GM18861 (cell line): ENCODE results near the gene FCHSD2.
"Not testable (repeated sequence)": the region's sequence is repeated elsewhere in the genome, so short reads cannot be mapped to it uniquely, and the experiment has no call there.

Experiments used
- ATAC-seq: cut with Tn5 transposase; IDR thresholded peaks from one replicate; pipeline ENCODE4 v1.9.1; 2021; ENCODE audit not compliant: unreplicated experiment

FCHSD2 gene

GRCh38 chr11:72848846-72849466 lies 293.2 kb downstream of the FCHSD2 start:
- ATAC-seq, result no peak

GRCh38 chr11:72844356-72844755 lies 297.8 kb downstream of the FCHSD2 start:
- ATAC-seq, result no peak

GRCh38 chr11:72842653-72843330 lies 299.3 kb downstream of the FCHSD2 start:
- ATAC-seq, result no peak

- ATAC-seq, result no peak
Measured at GRCh38 chr11:72842126-72842525, 300.0 kb downstream of the FCHSD2 start.

- ATAC-seq, result no peak
Measured at GRCh38 chr11:72841397-72841796, 300.7 kb downstream of the FCHSD2 start.

GRCh38 chr11:72840780-72841179 lies 301.3 kb downstream of the FCHSD2 start:
- no peak for ATAC-seq

- no peak for ATAC-seq
Measured at GRCh38 chr11:72838691-72839305, 303.3 kb downstream of the FCHSD2 start.

- ATAC-seq, result no peak
Measured at GRCh38 chr11:72836111-72836510, 306.0 kb downstream of the FCHSD2 start.

- ATAC-seq, result no peak
Measured at GRCh38 chr11:72834905-72835304, 307.2 kb downstream of the FCHSD2 start.

GRCh38 chr11:72833811-72834493 lies 308.2 kb downstream of the FCHSD2 start:
- ATAC-seq, result no peak

GRCh38 chr11:72833083-72833733 lies 308.9 kb downstream of the FCHSD2 start:
- no peak for ATAC-seq

- no peak for ATAC-seq
Measured at GRCh38 chr11:72832301-72833082, 309.6 kb downstream of the FCHSD2 start.

- ATAC-seq, result no peak
Measured at GRCh38 chr11:72831521-72832300, 310.4 kb downstream of the FCHSD2 start.

- no peak for ATAC-seq
Measured at GRCh38 chr11:72829884-72830533, 312.1 kb downstream of the FCHSD2 start.

GRCh38 chr11:72829178-72829577 lies 312.9 kb downstream of the FCHSD2 start:
- no peak for ATAC-seq

- ATAC-seq, result no peak
Measured at GRCh38 chr11:72828692-72829101, 313.4 kb downstream of the FCHSD2 start.

- ATAC-seq, result no peak
Measured at GRCh38 chr11:72828081-72828567, 314.0 kb downstream of the FCHSD2 start.

- ATAC-seq, result not testable (repeated sequence)
Measured at GRCh38 chr11:72827656-72828055, 314.5 kb downstream of the FCHSD2 start.

- no peak for ATAC-seq
Measured at GRCh38 chr11:72826942-72827480, 315.1 kb downstream of the FCHSD2 start.
